ENCODE results near the gene SLC7A11. TPM values are rescaled to one million over a fixed set of nuclear protein-coding genes. Genes with fewer than 3 reads are reported as not detected.

Gene SLC7A11
- total and polyA plus RNA-seq, 12 donors = 0.03 to 6.5 (median 0.10) TPM; not detected in 1

DNA sequence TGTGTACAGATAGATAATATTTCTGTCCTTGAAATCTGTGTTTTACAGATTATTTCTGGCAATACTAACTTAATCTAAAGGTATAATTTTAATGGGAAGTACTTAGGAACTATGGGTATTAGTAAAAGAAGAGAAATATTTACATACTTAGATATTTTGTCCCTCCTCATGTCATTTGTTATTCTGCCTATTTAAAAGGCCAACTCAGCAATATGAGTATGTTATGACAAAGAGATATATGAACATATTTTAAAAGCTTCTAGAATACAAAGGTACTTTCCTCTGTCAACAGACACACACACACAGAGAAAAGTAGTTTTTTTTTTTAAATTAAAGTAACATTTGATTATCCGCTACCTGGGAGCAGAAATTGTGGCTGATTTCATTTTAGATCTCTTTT, 7.9 kb downstream of the SLC7A11 start:
- intact Hi-C loops (cut with DNase I) = no loop called here
- Histone ChIP-seq H3K9me3 (replicated peaks in 1 of 3) (no peaks in the 10 kb centered on the region), H3K36me3 (replicated peaks in 1 of 2) (no peaks in the 10 kb centered on the region), H3K27ac (no peak overlapping the region), H3K27me3 (no peaks in the 10 kb centered on the region), H3K4me3 (no peak overlapping the region), H3K4me1 (replicated peaks in 1 of 2) (peaks cover 0 to 5% of the 10 kb centered on the region in 2 donors)
- 94 to 100% (median 98%) methylated on average over 1 of the region's 1 CpG for WGBS, 4 donors
- DNase-seq = no peak
- TF ChIP-seq, protein P1, sequence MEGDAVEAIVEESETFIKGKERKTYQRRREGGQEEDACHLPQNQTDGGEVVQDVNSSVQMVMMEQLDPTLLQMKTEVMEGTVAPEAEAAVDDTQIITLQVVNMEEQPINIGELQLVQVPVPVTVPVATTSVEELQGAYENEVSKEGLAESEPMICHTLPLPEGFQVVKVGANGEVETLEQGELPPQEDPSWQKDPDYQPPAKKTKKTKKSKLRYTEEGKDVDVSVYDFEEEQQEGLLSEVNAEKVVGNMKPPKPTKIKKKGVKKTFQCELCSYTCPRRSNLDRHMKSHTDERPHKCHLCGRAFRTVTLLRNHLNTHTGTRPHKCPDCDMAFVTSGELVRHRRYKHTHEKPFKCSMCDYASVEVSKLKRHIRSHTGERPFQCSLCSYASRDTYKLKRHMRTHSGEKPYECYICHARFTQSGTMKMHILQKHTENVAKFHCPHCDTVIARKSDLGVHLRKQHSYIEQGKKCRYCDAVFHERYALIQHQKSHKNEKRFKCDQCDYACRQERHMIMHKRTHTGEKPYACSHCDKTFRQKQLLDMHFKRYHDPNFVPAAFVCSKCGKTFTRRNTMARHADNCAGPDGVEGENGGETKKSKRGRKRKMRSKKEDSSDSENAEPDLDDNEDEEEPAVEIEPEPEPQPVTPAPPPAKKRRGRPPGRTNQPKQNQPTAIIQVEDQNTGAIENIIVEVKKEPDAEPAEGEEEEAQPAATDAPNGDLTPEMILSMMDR (IDR thresholded peaks at IDR 0.05) = no peak
- TF ChIP-seq POLR2A (IDR thresholded peaks at IDR 0.05) = no peak

DNA sequence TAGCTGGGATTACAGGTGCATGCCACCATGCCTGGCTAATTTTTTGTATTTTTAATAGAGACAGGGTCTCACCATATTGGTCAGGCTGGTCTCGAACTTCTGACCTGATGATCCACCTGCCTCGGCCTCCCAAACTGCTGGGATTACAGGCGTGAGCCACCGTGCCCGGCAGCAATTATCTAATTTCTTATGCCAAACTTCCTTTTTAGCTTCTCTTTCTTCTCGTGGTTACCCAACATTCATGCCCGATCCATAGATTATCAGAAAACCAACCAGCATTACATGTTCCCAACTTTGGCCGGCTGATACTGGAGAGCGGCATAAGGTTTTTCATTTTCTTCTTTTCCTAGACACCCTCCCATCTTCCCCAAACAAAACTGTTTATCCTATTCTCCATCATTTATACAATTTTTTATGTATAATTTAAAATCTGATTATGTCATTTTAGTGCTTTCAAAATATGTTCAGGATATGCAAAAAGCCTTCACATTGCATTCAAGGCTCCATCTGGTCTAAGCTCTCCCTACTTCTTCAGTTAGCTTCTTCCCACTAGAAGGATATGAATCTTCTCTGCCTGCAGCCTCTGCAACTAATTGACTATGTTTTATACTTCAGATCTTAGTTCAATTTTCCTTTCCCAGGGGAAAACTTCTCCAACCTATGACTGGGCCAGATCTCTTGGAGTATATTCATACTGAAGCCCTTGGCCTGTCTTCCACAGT, 8.7 kb downstream of the SLC7A11 start:
- TF ChIP-seq POLR2A (IDR thresholded peaks at IDR 0.05) = no peak
- TF ChIP-seq, protein P1 (IDR thresholded peaks at IDR 0.05) = no peak
- Histone ChIP-seq H3K27me3 (no peaks in the 10 kb centered on the region), H3K27ac (no peak overlapping the region), H3K4me3 (no peak overlapping the region), H3K9me3 (replicated peaks in 1 of 3) (no peaks in the 10 kb centered on the region), H3K36me3 (replicated peaks in 1 of 2) (no peaks in the 10 kb centered on the region), H3K4me1 (replicated peaks in 1 of 2) (peaks cover 0 to 5% of the 10 kb centered on the region in 2 donors)
- intact Hi-C loops (cut with DNase I) = no loop called here
- no peak for DNase-seq
- WGBS, 4 donors = 89 to 93% (median 92%) methylated on average over 9 of the region's 9 CpGs

DNA sequence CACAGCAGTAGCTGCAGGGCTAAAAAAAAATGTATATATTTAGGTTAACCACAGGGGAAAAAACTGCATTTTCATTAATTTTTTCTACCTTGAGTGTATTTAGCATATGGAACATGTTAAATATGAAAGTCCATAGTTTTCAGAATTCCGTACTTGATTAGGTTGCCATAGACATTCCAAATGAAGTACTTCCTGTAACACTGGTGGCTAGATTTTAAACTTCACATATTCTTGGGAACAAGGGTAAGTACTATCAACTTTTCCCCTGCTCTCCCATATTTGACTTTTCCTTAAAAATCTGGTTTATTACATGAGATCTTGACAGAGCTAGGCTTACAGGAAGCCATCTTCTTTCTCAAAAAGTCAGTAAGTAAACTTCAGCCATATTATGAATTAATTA, 9.8 kb downstream of the SLC7A11 start:
- Histone ChIP-seq H3K36me3 (replicated peaks in 1 of 2) (no peaks in the 10 kb centered on the region), H3K27ac (no peak overlapping the region), H3K9me3 (replicated peaks in 1 of 3) (no peaks in the 10 kb centered on the region), H3K27me3 (no peaks in the 10 kb centered on the region), H3K4me1 (replicated peaks in 1 of 2) (peaks cover 0 to 5% of the 10 kb centered on the region in 2 donors), H3K4me3 (no peak overlapping the region)
- TF ChIP-seq, protein P1 (IDR thresholded peaks at IDR 0.05) = no peak
- no peak for TF ChIP-seq POLR2A (IDR thresholded peaks at IDR 0.05)
- DNase-seq = no peak
- WGBS, 4 donors = 88 to 95% (median 91%) methylated on average over 1 of the region's 1 CpG
- intact Hi-C loops (cut with DNase I) = no loop called here

DNA sequence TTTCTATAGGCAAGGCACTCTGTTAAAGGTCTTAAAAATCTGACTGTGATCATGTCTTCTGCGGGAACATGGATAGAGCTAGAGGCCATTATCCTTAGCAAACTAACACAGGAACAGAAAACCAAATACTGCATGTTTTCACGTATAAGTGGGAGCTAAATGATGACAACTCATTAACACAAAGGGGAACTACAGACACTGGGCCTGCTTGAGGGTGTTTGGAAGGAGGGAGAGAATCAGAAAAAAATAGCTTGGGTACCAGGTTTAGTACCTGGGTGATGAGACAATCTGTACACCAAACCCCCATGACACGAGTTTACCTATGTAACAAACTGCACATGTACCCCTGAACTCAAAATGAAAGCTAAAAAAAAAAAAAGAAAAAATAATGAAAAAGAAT, 12.1 kb downstream of the SLC7A11 start:
- H3K4me1 ChIP-seq (replicated peaks in 1 of 2) = peaks cover 0 to under 1% of the 10 kb centered on the region in 2 donors
- H3K27me3 ChIP-seq = no peaks in the 10 kb centered on the region
- intact Hi-C loops (cut with DNase I) = no loop called here
- no peaks in the 10 kb centered on the region for H3K9me3 ChIP-seq (replicated peaks in 1 of 3)
- TF ChIP-seq, protein P1 (IDR thresholded peaks at IDR 0.05) = no peak
- TF ChIP-seq POLR2A (IDR thresholded peaks at IDR 0.05) = no peak
- H3K36me3 ChIP-seq (replicated peaks in 1 of 2) = no peaks in the 10 kb centered on the region
- H3K27ac ChIP-seq = no peak overlapping the region
- H3K4me3 ChIP-seq = no peak overlapping the region
- 76 to 88% (median 80%) methylated on average over 3 of the region's 3 CpGs for WGBS, 4 donors
- DNase-seq = no peak

Measured in adrenal gland (tissue), 12 donors.